HG02970 (cell line): ENCODE measurements around the gene MRPS31.
A peak's percentile ranks its signal among the peaks of the same experiment; 100 is the strongest.
"Not testable (repeated sequence)": the region's sequence is repeated elsewhere in the genome, so short reads cannot be mapped to it uniquely, and the experiment has no call there.

Source experiments
- ATAC-seq: cut with Tn5 transposase; IDR thresholded peaks from one replicate; pipeline ENCODE4 v1.9.1; 2021; ENCODE audit warnings: mild to moderate bottlenecking, moderate library complexity, moderate number of reproducible peaks; ENCODE audit not compliant: unreplicated experiment, low FRiP score

Gene MRPS31

GRCh38 chr13:40790154-40790616 is 19.2 kb upstream of the MRPS31 start:
- no peak for ATAC-seq

GRCh38 chr13:40789275-40790153 is 18.5 kb upstream of the MRPS31 start, which contains the start of gene SLC25A15:
Gene SLC25A15 (plus strand): TSS chr13:40789611. CDS start chr13:40793227, 3,616 bp downstream.
- peak; percentile 88 for ATAC-seq

- ATAC-seq: not testable (repeated sequence)
Measured at GRCh38 chr13:40788540-40789274, 17.7 kb upstream of the MRPS31 start.

GRCh38 chr13:40787062-40787461 is 16.1 kb upstream of the MRPS31 start:
- ATAC-seq: no peak

GRCh38 chr13:40786568-40786996 is 15.6 kb upstream of the MRPS31 start:
- no peak for ATAC-seq

GRCh38 chr13:40784540-40784939 is 13.6 kb upstream of the MRPS31 start:
- ATAC-seq: no peak

- not testable (repeated sequence) for ATAC-seq
Measured at GRCh38 chr13:40782971-40783370, 12.0 kb upstream of the MRPS31 start.

- no peak for ATAC-seq
Measured at GRCh38 chr13:40781717-40782116, 10.7 kb upstream of the MRPS31 start.

- no peak for ATAC-seq
Measured at GRCh38 chr13:40780822-40781401, 9.9 kb upstream of the MRPS31 start.

GRCh38 chr13:40779796-40780285 is 8.9 kb upstream of the MRPS31 start:
- no peak for ATAC-seq

GRCh38 chr13:40779049-40779448 is 8.1 kb upstream of the MRPS31 start:
- no peak for ATAC-seq

GRCh38 chr13:40777809-40778175 is 6.8 kb upstream of the MRPS31 start:
- no peak for ATAC-seq

- peak; percentile 43 for ATAC-seq
Measured at GRCh38 chr13:40777166-40777808, 6.3 kb upstream of the MRPS31 start.

- peak; percentile 32 for ATAC-seq
Measured at GRCh38 chr13:40776681-40777165, 5.7 kb upstream of the MRPS31 start.

GRCh38 chr13:40776232-40776631 is 5.2 kb upstream of the MRPS31 start:
- ATAC-seq: no peak

GRCh38 chr13:40774672-40775071 is 3.7 kb upstream of the MRPS31 start:
- no peak for ATAC-seq

GRCh38 chr13:40772765-40773473 is 1.9 kb upstream of the MRPS31 start:
- ATAC-seq: no peak

GRCh38 chr13:40770609-40770933 is 419 bp downstream of the MRPS31 start:
- no peak for ATAC-seq

GRCh38 chr13:40769970-40770369 is 1.0 kb downstream of the MRPS31 start:
- no peak for ATAC-seq

- no peak for ATAC-seq
Measured at GRCh38 chr13:40765602-40766001, 5.4 kb downstream of the MRPS31 start.
